Measurements from ENCODE around the gene DRD4.

The DRD4 gene

GRCh38 chr11:636511-637332, at the start of gene DRD4:
DRD4 (plus strand) TSS chr11:637269; CDS start chr11:637305, 36 bp downstream.
- peaks cover under 1% of the 10 kb centered on the region for H3K36me3 ChIP-seq
- no peak for TF ChIP-seq CTCF (IDR thresholded peaks at IDR 0.05)
- no peak within 1 kb of the TSS for H3K27ac ChIP-seq
- H3K4me3 ChIP-seq (ENCODE audit: low read depth in 1 of 2, low read length in 1 of 2) = no peak within 1 kb of the TSS
- H3K27me3 ChIP-seq = peaks cover 66% of the 10 kb centered on the region
- no peaks in the 10 kb centered on the region for H3K9me3 ChIP-seq
- H3K4me1 ChIP-seq (ENCODE audit: control insufficient read depth in 1 of 2, insufficient read depth in 1 of 2, low read depth in 1 of 2, low read length in 1 of 2) = peaks cover 11 to 20% of the 10 kb centered on the region in 2 experiments

GRCh38 chr11:587546-587945, 49.5 kb upstream of the DRD4 start:
- no peaks in the 10 kb centered on the region for H3K9me3 ChIP-seq
- H3K27ac ChIP-seq = peak overlapping the region; percentile 44
- TF ChIP-seq CTCF (IDR thresholded peaks at IDR 0.05) = no peak
- H3K36me3 ChIP-seq = peaks cover 85% of the 10 kb centered on the region
- no peaks in the 10 kb centered on the region for H3K4me1 ChIP-seq (ENCODE audit: control insufficient read depth in 1 of 2, insufficient read depth in 1 of 2, low read depth in 1 of 2, low read length in 1 of 2)
- no peak overlapping the region for H3K4me3 ChIP-seq (ENCODE audit: low read depth in 1 of 2, low read length in 1 of 2)
- no peaks in the 10 kb centered on the region for H3K27me3 ChIP-seq

- no peak for TF ChIP-seq CTCF (IDR thresholded peaks at IDR 0.05)
- Histone ChIP-seq H3K4me3 (ENCODE audit: low read depth in 1 of 2, low read length in 1 of 2) (no peak overlapping the region), H3K27me3 (no peaks in the 10 kb centered on the region), H3K27ac (peak overlapping the region; percentile 44), H3K9me3 (no peaks in the 10 kb centered on the region), H3K4me1 (ENCODE audit: control insufficient read depth in 1 of 2, insufficient read depth in 1 of 2, low read depth in 1 of 2, low read length in 1 of 2) (no peaks in the 10 kb centered on the region), H3K36me3 (peaks cover 86% of the 10 kb centered on the region)
Observed at GRCh38 chr11:587978-588380, 49.1 kb upstream of the DRD4 start.

- Histone ChIP-seq H3K4me1 (ENCODE audit: control insufficient read depth in 1 of 2, insufficient read depth in 1 of 2, low read depth in 1 of 2, low read length in 1 of 2) (no peaks in the 10 kb centered on the region), H3K9me3 (no peaks in the 10 kb centered on the region), H3K36me3 (peaks cover 89% of the 10 kb centered on the region), H3K4me3 (ENCODE audit: low read depth in 1 of 2, low read length in 1 of 2) (no peak overlapping the region), H3K27me3 (no peaks in the 10 kb centered on the region), H3K27ac (no peak overlapping the region)
- no peak for TF ChIP-seq CTCF (IDR thresholded peaks at IDR 0.05)
Observed at GRCh38 chr11:589798-590197, 47.3 kb upstream of the DRD4 start.

GRCh38 chr11:590997-591396, 46.1 kb upstream of the DRD4 start:
- H3K36me3 ChIP-seq = peaks cover 97% of the 10 kb centered on the region
- no peak for TF ChIP-seq CTCF (IDR thresholded peaks at IDR 0.05)
- no peaks in the 10 kb centered on the region for H3K27me3 ChIP-seq

More at GRCh38 chr11:590997-591396, 46.1 kb upstream of the DRD4 start:
- no peaks in the 10 kb centered on the region for H3K9me3 ChIP-seq
- no peak overlapping the region for H3K4me3 ChIP-seq (ENCODE audit: low read depth in 1 of 2, low read length in 1 of 2)
- H3K4me1 ChIP-seq (ENCODE audit: control insufficient read depth in 1 of 2, insufficient read depth in 1 of 2, low read depth in 1 of 2, low read length in 1 of 2) = no peaks in the 10 kb centered on the region
- H3K27ac ChIP-seq = no peak overlapping the region

All from neutrophil (primary cell).